COR-L47 (cell line): Measurements from ENCODE around the gene GFRA1.
"Not testable (repeated sequence)": the region's sequence is repeated elsewhere in the genome, so short reads cannot be mapped to it uniquely, and the experiment has no call there.

ENCODE experiments used
- DNase-seq: peaks from one replicate; lab custom pipeline; 2025; lab: John Stamatoyannopoulos, UW

GFRA1 gene

GRCh38 chr10:116069856-116070255, 203.2 kb downstream of the GFRA1 start:
- no peak for DNase-seq

DNA sequence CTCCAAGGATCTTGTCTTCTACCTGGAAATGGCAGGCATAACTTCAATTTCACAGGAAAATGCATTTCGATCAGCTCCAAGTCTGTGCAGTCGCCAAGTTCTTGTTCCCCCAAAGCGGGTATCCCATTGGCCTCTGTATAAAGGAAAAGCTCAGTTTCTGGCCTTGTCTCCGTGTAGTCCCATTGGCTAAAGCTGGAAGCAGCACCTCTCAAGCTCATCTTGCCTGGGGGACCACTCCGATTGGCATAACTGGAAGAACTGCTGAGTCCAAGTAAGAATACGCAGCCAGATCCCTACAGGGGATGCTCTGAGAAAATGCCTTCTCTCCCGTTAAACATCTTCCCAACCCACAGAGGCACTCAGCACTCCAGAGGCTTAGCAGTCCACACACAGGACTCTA, 205.2 kb downstream of the GFRA1 start:
- no peak for DNase-seq

DNA sequence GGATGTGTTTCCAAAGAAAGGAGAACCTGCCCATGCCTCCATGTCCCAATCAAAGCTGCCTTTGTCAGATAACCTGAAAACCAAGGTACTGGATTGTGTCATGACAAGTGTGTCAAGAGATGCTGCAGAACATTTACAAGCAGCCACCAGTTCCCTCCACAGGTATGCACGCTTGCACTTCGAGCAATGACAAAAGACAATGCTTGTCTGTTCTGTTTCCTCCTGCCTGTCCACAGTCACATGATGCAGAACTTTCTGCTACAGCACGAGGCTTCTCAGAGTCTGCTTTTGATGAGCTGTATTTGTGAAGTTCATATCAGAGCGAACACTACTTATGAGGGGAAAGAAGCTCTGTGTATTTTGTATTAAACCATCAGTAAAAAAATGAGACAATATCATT, 209.9 kb downstream of the GFRA1 start:
- no peak for DNase-seq

DNA sequence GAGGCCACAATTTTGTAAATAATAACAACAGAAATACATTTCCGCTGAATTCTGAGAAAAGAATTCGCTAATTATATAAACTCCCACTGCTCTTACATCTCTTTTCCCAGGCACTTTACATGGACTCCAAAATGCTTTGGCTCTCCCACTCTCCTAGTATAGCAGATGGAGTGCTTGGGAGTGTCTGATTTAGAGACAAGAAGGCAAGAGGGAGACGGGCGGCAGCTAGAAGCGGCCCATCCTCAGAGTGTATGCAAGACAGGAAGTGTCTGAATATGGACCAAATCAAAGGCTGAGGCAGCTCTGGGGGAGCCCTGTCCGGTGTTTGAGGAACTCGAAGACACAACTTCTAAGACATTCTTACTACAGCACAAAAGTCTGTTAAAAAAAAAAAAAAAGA, 212.1 kb downstream of the GFRA1 start:
- no peak for DNase-seq

GRCh38 chr10:116059320-116059719, 213.7 kb downstream of the GFRA1 start:
- DNase-seq, result peak; percentile 42

GRCh38 chr10:116056445-116057293, 216.3 kb downstream of the GFRA1 start:
- no peak for DNase-seq

- no peak for DNase-seq
Measured at GRCh38 chr10:116055917-116056252, 217.1 kb downstream of the GFRA1 start.

DNA sequence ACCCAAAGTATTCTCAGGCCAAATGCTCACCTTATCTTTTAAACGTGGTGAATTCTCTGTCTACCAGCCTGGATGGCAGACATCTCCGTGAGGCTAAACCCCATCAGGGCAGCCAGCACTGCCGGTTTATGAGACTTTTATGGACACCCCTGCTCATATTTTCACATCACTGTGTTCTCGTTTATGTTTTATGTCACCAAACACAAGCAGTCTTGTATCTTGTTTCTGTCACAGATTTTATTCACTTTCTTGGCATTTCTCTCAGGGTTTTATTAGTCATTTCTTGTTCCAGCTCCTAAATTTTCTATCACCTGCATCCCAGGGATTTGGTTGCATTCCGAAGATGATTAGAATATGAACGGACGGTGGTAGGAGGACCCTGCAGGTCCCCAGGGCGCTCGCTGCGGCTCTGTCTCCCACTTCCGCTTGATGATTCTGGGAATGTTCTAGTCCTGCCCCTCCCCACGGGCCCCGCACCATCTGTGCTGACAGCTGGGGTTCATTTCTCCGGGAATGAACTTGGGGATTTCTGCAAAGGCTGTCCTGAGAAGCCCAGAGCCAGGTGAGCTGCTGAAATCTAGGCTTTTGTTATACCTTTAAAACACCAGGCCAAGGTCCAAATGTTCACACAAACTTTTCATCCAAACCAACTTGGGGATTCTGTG, 217.6 kb downstream of the GFRA1 start:
- DNase-seq, result no peak

- DNase-seq, result peak; percentile 16
Measured at GRCh38 chr10:116053910-116054309, 219.1 kb downstream of the GFRA1 start.

DNA sequence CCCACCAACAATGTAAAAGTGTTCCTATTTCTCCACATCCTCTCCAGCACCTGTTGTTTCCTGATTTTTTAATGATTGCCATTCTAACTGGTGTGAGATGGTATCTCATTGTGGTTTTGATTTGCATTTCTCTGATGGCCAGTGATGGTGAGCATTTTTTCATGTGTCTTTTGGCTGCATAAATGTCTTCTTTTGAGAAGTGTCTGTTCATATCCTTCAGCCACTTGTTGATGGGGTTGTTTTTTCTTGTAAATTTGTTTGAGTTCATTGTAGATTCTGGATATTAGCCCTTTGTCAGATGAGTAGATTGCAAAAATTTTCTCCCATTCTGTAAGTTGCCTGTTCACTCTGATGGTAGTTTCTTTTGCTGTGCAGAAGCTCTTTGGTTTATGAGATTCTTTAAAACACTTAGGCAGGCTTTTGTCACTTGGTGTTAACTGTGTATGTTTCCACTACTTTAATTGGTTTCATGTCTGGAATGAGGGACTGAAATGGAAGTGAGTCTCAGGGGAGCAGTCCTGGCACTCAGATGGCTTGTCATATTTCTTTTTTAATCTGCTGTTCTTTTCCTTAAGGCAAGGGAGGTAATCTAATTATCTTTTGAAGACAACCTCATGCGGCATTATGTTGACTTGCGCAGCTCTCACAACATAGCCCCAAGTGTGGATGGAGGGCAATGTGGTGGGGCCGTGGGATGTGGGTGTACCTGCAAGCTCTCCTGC, 219.8 kb downstream of the GFRA1 start:
- not testable (repeated sequence) for DNase-seq

DNA sequence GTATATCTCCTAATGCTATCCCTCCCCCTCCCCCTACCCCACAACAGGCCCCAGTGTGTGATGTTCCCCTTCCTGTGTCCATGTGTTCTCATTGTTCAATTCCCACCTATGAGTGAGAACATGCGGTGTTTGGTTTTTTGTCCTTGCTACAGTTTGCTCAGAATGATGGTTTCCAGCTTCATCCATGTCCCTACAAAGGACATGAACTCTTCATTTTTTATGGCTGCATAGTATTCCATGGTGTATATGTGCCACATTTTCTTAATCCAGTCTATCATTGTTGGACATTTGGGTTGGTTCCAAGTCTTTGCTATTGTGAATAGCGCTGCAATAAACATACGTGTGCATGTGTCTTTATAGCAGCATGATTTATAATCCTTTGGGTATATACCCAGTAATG, 220.5 kb downstream of the GFRA1 start:
- DNase-seq, result not testable (repeated sequence)

GRCh38 chr10:116049974-116050304, 223.1 kb downstream of the GFRA1 start:
- DNase-seq, result no peak

DNA sequence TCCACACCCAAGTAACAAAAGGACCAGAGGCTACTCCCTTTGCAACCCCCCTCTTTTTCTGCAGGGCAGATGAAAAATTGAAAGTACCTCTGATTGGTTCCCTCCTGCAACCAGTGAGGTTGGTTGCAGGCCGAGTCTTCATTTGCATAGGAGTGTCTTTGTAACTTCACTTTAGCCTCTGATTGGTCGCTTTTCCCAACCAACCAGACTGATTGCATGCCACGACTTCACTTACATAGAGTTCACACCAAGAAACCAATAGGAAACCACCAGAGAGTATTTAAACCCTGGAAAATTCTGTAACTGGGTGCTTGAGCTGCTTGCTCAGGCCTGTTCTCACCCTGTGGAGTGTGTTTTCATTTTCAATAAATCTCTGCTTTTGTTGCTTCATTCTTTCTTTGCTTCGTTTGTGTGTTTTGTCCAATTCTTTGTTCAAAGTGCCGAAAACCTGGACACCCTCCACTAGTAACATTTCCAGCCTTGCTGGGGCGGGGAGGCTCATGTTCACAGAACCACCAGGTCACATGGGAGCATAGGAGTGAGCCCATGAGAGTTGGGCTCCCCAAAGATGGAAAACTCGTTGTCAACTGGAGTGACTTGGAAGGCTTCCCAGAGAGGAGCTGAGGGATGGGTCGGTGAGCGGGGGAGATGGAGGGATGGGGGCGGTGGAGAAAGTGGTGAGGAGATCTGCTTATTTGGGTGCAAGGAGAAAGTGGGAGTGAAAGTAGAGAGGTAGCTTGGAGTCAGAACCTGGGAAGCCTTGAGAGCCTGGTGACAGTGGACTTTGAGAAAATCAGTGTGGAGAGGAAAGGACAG, 223.6 kb downstream of the GFRA1 start:
- DNase-seq, result no peak

GRCh38 chr10:116045366-116046356, 227.3 kb downstream of the GFRA1 start:
- DNase-seq, result no peak

- no peak for DNase-seq
Measured at GRCh38 chr10:116044801-116045248, 228.2 kb downstream of the GFRA1 start.

DNA sequence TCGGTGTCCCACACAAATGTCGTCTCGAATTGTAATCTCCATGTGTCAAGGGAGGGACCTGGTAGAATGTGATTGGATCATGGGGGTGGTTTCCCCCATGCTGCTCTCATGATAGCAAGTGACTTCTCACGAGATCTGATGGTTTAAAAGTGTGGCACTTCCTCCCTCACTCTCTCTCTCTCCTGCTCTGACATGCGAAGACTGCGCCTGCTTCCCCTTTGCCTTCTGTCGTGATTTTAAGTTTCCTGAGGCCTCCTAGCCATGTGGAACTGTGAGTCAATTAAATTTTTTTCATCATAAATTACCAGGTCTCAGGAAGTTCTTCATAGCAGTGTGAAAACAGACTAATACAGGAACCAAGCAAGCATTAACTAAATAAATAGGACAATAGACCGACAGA, 229.1 kb downstream of the GFRA1 start:
- no peak for DNase-seq

GRCh38 chr10:116043304-116043703, 229.7 kb downstream of the GFRA1 start:
- DNase-seq, result no peak

DNA sequence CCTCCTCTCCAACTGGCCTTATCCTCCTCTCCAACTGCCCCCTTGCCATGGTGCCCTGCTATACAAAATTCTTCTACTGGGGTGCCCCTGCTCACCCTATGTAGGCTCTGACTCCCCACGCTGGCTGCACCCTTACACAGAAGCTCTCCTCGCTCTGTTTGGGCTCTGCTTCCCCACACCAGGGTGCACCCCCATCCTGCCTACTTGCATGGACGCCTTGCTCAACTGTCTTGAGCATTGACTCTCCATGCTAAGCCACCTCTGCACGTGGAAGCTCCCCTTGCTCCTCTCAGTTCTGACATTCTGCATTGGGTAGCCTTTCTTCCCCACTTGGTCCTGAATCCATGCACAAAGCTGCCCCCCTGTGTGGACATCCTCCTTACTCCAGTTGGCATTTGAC, 231.1 kb downstream of the GFRA1 start:
- DNase-seq, result no peak

DNA sequence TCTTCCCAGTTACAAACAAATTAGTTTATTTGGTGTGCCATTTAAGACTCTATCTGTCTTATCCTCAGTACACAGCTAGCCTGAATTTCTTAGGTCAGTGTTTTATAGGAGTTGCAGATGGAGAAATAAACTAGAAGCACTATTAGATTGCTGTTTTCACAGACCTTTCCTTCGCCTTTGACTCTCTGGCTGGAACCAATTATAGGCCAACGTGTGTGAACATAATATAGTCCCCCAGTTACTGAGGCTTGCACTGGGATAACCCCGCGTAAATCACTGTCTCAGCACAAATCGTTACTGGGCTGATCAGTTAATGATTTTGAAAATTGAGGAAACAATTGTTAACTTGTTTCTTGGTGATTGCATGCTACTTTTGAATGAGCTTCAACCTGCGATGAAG, 233.4 kb downstream of the GFRA1 start:
- DNase-seq, result no peak

DNA sequence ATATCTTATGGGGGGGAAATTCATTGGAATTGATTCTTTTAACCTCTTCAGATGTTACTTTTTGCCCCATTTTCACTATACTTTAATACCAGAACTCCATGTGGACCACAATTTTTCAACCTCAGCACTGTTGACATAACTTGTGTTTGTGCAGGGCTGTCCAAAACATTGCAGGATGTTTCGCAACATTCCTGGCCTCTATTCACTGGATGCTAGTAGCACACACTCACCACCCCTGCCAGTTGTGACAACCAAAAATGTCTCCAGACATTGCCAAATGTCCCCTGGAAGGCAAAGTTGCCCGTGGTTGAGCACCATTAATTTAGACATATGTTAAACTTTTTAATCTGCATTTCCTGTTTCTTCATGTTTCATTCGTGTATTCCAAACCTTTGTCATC, 234.7 kb downstream of the GFRA1 start:
- DNase-seq, result no peak

- not testable (repeated sequence) for DNase-seq
Measured at GRCh38 chr10:116035406-116035805, 237.6 kb downstream of the GFRA1 start.
